IMR-90 (cell line): Measurements from ENCODE around the gene MS4A4E. TPM values are rescaled to one million over a fixed set of nuclear protein-coding genes. Genes with fewer than 3 reads are reported as not detected.
A peak's percentile ranks its signal among the peaks of the same experiment; 100 is the strongest.
"Not testable (repeated sequence)": the region's sequence is repeated elsewhere in the genome, so short reads cannot be mapped to it uniquely, and the experiment has no call there.

Experiments used
- ATAC-seq: fragments of 200-7000 bp; cut with Tn5 transposase; 2 replicates; pipeline ENCODE4 v1.9.1; 2020; ENCODE audit warnings: low read depth, mild to moderate bottlenecking, moderate library complexity
- BruUV-seq: library from RNA; stranded (reverse); fragments of 400-500 nt; replicated peaks from 2 replicates; lab custom pipeline; 2021; lab: Mats Ljungman, UMichigan
- CTCF ChIA-PET: fragments of 300-600 bp; formaldehyde crosslinking; extraction: SDS; loops from one replicate; lab custom pipeline; 2021; ENCODE audit warnings: antibody characterized with exemption; lab: Yijun Ruan, JAX
- POLR2A ChIA-PET: fragments of 300-600 bp; sonication (Branson Sonifier 250); formaldehyde crosslinking; loops from one replicate; lab custom pipeline; 2022; ENCODE audit warnings: antibody characterized with exemption; ENCODE audit not compliant: unreplicated experiment; lab: Charles Lee
- DNase-seq: peaks from one replicate; pipeline ENCODE4 v3.0.0; 2013
- H2AFZ ChIP-seq: replicated peaks from 2 replicates; pipeline ENCODE3; 2013; ENCODE audit warnings: low read length, mild to moderate bottlenecking; ENCODE audit not compliant: poor library complexity
- H2AK5ac ChIP-seq: 2 replicates; pipeline ENCODE4 v1.6.1; 2013; ENCODE audit warnings: low read depth, low read length, inconsistent platforms
- H2AK9ac ChIP-seq: replicated peaks from 2 replicates; pipeline ENCODE3; 2013; ENCODE audit warnings: mild to moderate bottlenecking, low read depth, low read length, moderate library complexity; ENCODE audit not compliant: poor library complexity
- H2BK120ac ChIP-seq: 2 replicates; pipeline ENCODE4 v1.6.1; 2013; ENCODE audit warnings: low read depth, low read length, inconsistent platforms
- H2BK15ac ChIP-seq: 3 replicates; pipeline ENCODE4 v1.6.1; 2013; ENCODE audit warnings: low read depth, low read length, inconsistent platforms
- H2BK20ac ChIP-seq: 2 replicates; pipeline ENCODE4 v1.6.1; 2013; ENCODE audit warnings: low read depth, mild to moderate bottlenecking, inconsistent platforms, low read length, moderate library complexity
- H2BK5ac ChIP-seq: 2 replicates; pipeline ENCODE4 v1.6.1; 2013; ENCODE audit warnings: mild to moderate bottlenecking, low read depth, low read length, inconsistent platforms; ENCODE audit not compliant: poor library complexity, severe bottlenecking
- H3K14ac ChIP-seq: replicated peaks from 2 replicates; pipeline ENCODE4 v1.6.1; 2013; ENCODE audit warnings: low read depth, low read length, inconsistent platforms
- H3K18ac ChIP-seq: 2 replicates; pipeline ENCODE4 v1.6.1; 2013; ENCODE audit warnings: low read depth, low read length, control low read depth
- H3K23ac ChIP-seq: 2 replicates; pipeline ENCODE4 v1.6.1; 2013; ENCODE audit warnings: low read depth, low read length, inconsistent platforms
- H3K27ac ChIP-seq: 2 replicates; pipeline ENCODE4 v1.5.1; 2013; ENCODE audit warnings: mild to moderate bottlenecking, control low read depth, low read length; ENCODE audit not compliant: insufficient read depth
- H3K27me3 ChIP-seq: 2 replicates; pipeline ENCODE4 v1.6.1; 2013; ENCODE audit warnings: low read length; ENCODE audit not compliant: control insufficient read depth, insufficient read depth
- H3K36me3 ChIP-seq: 2 replicates; pipeline ENCODE4 v1.6.1; 2013; ENCODE audit warnings: low read length, mixed read lengths; ENCODE audit not compliant: control insufficient read depth, insufficient read depth
- H3K4ac ChIP-seq: 2 replicates; pipeline ENCODE4 v1.6.1; 2013; ENCODE audit warnings: low read depth, low read length, inconsistent platforms
- H3K4me1 ChIP-seq: 2 replicates; pipeline ENCODE4 v1.6.1; 2013; ENCODE audit warnings: low read length, mixed read lengths; ENCODE audit not compliant: control insufficient read depth, insufficient read depth
- H3K4me2 ChIP-seq: 2 replicates; pipeline ENCODE4 v1.6.1; 2013; ENCODE audit warnings: low read depth, mild to moderate bottlenecking, control low read depth, low read length, moderate library complexity
- H3K4me3 ChIP-seq: 2 replicates; pipeline ENCODE4 v1.5.1; 2013; ENCODE audit warnings: low read depth, mild to moderate bottlenecking, control low read depth, low read length, moderate library complexity; ENCODE audit not compliant: insufficient read depth
- H3K56ac ChIP-seq: 2 replicates; pipeline ENCODE4 v1.6.1; 2013; ENCODE audit warnings: low read length, inconsistent platforms; ENCODE audit not compliant: insufficient read depth; ENCODE audit errors: extremely low read depth
- H3K79me1 ChIP-seq, 2 experiments: 2 replicates each; pipeline ENCODE4 v1.6.1; 2013; ENCODE audit warnings: low read length in 2 of 2, inconsistent platforms in 1 of 2, low read depth in 1 of 2
- H3K9ac ChIP-seq: 2 replicates; pipeline ENCODE4 v1.6.1; 2013; ENCODE audit warnings: low read depth, low read length, control low read depth
- H3K9me1 ChIP-seq: 2 replicates; pipeline ENCODE4 v1.6.1; 2013; ENCODE audit warnings: low read length, inconsistent platforms; ENCODE audit not compliant: insufficient read depth
- H3K9me3 ChIP-seq: 2 replicates; pipeline ENCODE4 v1.6.1; 2013; ENCODE audit warnings: low read length; ENCODE audit not compliant: control insufficient read depth, insufficient read depth
- H4K20me1 ChIP-seq: 2 replicates; pipeline ENCODE4 v1.6.1; 2013; ENCODE audit warnings: low read length, inconsistent platforms; ENCODE audit not compliant: insufficient read depth
- H4K5ac ChIP-seq: 2 replicates; pipeline ENCODE4 v1.6.1; 2013; ENCODE audit warnings: mild to moderate bottlenecking, low read depth, low read length, control low read depth
- H4K8ac ChIP-seq, 2 experiments: 2 replicates each; pipeline ENCODE4 v1.6.1; 2013; ENCODE audit warnings: low read depth in 2 of 2, low read length in 2 of 2, control low read depth in 1 of 2, inconsistent platforms in 1 of 2
- H4K91ac ChIP-seq: 2 replicates; pipeline ENCODE4 v1.6.1; 2013; ENCODE audit warnings: low read depth, low read length, inconsistent platforms; ENCODE audit not compliant: insufficient read depth
- CTCF ChIP-seq: conservative IDR thresholded peaks from 2 replicates; pipeline ENCODE4 v1.5.1; 2012; ENCODE audit warnings: mild to moderate bottlenecking, low read depth, low read length, improper control_type of control experiment
- WGBS, 2 experiments: methylation state at CpG; one replicate each; pipeline versions ENCODE4 v1.1.5 to v1.1.7; 2013; ENCODE audit warnings: missing lambda C conversion rate in 2 of 2; ENCODE audit not compliant: insufficient read length in 1 of 2; ENCODE audit errors: extremely low coverage in 2 of 2; 5-methylcytosine and 5-hydroxymethylcytosine counted together
- dilution Hi-C: fragments of 300-500 bp; cut with HindIII; formaldehyde crosslinking; loops from one replicate; pipeline ENCODE4 v1.14.3; 2018; ENCODE audit warnings: low sequenced_read_pairs; ENCODE audit not compliant: unreplicated experiment
- in situ Hi-C: fragments of 300-500 bp; cut with MboI; formaldehyde crosslinking; loops from 3 replicates; pipeline ENCODE4 v1.14.3; 2019; ENCODE audit warnings: low sequenced_read_pairs, inconsistent platforms, mixed read lengths
- intact Hi-C: fragments of 100-400 bp; cut with micrococcal nuclease; formaldehyde crosslinking; loops from 2 replicates; pipeline ENCODE4 v1.10.0; 2022
- polyA plus RNA-seq, 3 experiments: library from polyadenylated mRNA; depleted of rRNA; stranded (reverse); fragments of >200 nt; gene quantifications; 2 replicates each; pipeline ENCODE4 v1.2.3, GENCODE V29; 2012; ENCODE audit warnings: low replicate concordance in 1 of 3
- total RNA-seq: library from RNA; depleted of rRNA; stranded (reverse); fragments of >200 nt; gene quantifications from 2 replicates; pipeline ENCODE4 v1.2.3, GENCODE V29; 2012

The MS4A4E gene
- total and polyA plus RNA-seq, 2 of the 4 experiments (the other 2 are of a cell fraction): not detected

- peak; percentile 89 for TF ChIP-seq CTCF
These were observed 49.1 kb downstream of the MS4A4E start (continued) for GRCh38 chr11:60193687-60194433.

GRCh38 chr11:60192564-60192963 is 50.4 kb downstream of the MS4A4E start:
- H3K18ac ChIP-seq, H3K4me2 ChIP-seq, H3K56ac ChIP-seq, H3K9me3 ChIP-seq, H3K27me3 ChIP-seq, H2BK120ac ChIP-seq, H3K4me3 ChIP-seq, H4K8ac ChIP-seq, H2AFZ ChIP-seq, DNase-seq, dilution Hi-C loops, H2BK20ac ChIP-seq, H3K79me1 ChIP-seq, H3K23ac ChIP-seq, H3K27ac ChIP-seq, H2BK5ac ChIP-seq, H3K9me1 ChIP-seq, H4K5ac ChIP-seq, H3K9ac ChIP-seq, H4K20me1 ChIP-seq, ATAC-seq, H2BK15ac ChIP-seq, H4K91ac ChIP-seq, H3K4ac ChIP-seq, H3K14ac ChIP-seq, BruUV-seq, CTCF ChIA-PET, H3K4me1 ChIP-seq, H2AK5ac ChIP-seq, H3K36me3 ChIP-seq, POLR2A ChIA-PET, H2AK9ac ChIP-seq: not testable (repeated sequence)
- WGBS, 2 experiments: no CpG with 5 or more reads among the region's 4 CpGs
- in situ Hi-C loops (loop anchor here (25.0 kb wide), 1 partner anchor 355 kb away; the partner anchor contains the start of gene CBLIF), intact Hi-C loops (loop anchor here (5.0 kb wide), 1 partner anchor 440 kb away; no protein-coding TSS in a partner anchor)

GRCh38 chr11:60188481-60188880 is 54.5 kb downstream of the MS4A4E start:
- ATAC-seq, POLR2A ChIA-PET: not testable (repeated sequence)

More at GRCh38 chr11:60188481-60188880, 54.5 kb downstream of the MS4A4E start:
- H2BK20ac ChIP-seq, H3K79me1 ChIP-seq, H4K5ac ChIP-seq, H3K4me1 ChIP-seq, H3K18ac ChIP-seq, intact Hi-C loops, H4K91ac ChIP-seq, DNase-seq, dilution Hi-C loops, H3K14ac ChIP-seq, H3K27ac ChIP-seq, H3K9me3 ChIP-seq, H3K4me3 ChIP-seq, H3K56ac ChIP-seq, H3K4ac ChIP-seq, H2BK5ac ChIP-seq, H3K23ac ChIP-seq, H4K20me1 ChIP-seq, H2BK120ac ChIP-seq, H2AK5ac ChIP-seq, H2BK15ac ChIP-seq, H2AFZ ChIP-seq, H3K36me3 ChIP-seq, H3K9me1 ChIP-seq, BruUV-seq, H3K27me3 ChIP-seq, H2AK9ac ChIP-seq, H3K4me2 ChIP-seq, H4K8ac ChIP-seq, H3K9ac ChIP-seq, CTCF ChIA-PET: not testable (repeated sequence)
- no CpG with 5 or more reads among the region's 3 CpGs for WGBS, 2 experiments
- in situ Hi-C loops: loop anchor here (25.0 kb wide), 1 partner anchor 351 kb away; the partner anchor contains the start of gene CBLIF
